HG03460 (cell line): ENCODE data around the gene RAB26.

Experiments
- ATAC-seq: cut with Tn5 transposase; IDR thresholded peaks from one replicate; pipeline ENCODE4 v1.9.1; 2021; ENCODE audit not compliant: unreplicated experiment

The RAB26 gene

GRCh38 chr16:2178321-2179106, 30.1 kb downstream of the RAB26 start:
- no peak for ATAC-seq

- ATAC-seq, result no peak
Observed at GRCh38 chr16:2179107-2179501, 30.7 kb downstream of the RAB26 start.

- no peak for ATAC-seq
Observed at GRCh38 chr16:2179576-2179975, 31.2 kb downstream of the RAB26 start.

- no peak for ATAC-seq
Observed at GRCh38 chr16:2180461-2180860, 32.0 kb downstream of the RAB26 start.

GRCh38 chr16:2180962-2181923, 32.8 kb downstream of the RAB26 start:
- ATAC-seq, result no peak

GRCh38 chr16:2181952-2182351, 33.5 kb downstream of the RAB26 start:
- ATAC-seq, result no peak

GRCh38 chr16:2183671-2184070, 35.2 kb downstream of the RAB26 start:
- no peak for ATAC-seq

- no peak for ATAC-seq
Observed at GRCh38 chr16:2184346-2184745, 35.9 kb downstream of the RAB26 start.

- no peak for ATAC-seq
Observed at GRCh38 chr16:2184962-2185361, 36.5 kb downstream of the RAB26 start.

GRCh38 chr16:2186064-2186463, 37.6 kb downstream of the RAB26 start:
- no peak for ATAC-seq

- ATAC-seq, result no peak
Observed at GRCh38 chr16:2186505-2186904, 38.1 kb downstream of the RAB26 start.

- ATAC-seq, result no peak
Observed at GRCh38 chr16:2187212-2187611, 38.8 kb downstream of the RAB26 start.

- ATAC-seq, result no peak
Observed at GRCh38 chr16:2188395-2188794, 40.0 kb downstream of the RAB26 start.

GRCh38 chr16:2189252-2189893, 40.9 kb downstream of the RAB26 start:
- ATAC-seq, result no peak

GRCh38 chr16:2190002-2190658, 41.7 kb downstream of the RAB26 start:
- no peak for ATAC-seq

- no peak for ATAC-seq
Observed at GRCh38 chr16:2190659-2191445, 42.4 kb downstream of the RAB26 start.

- no peak for ATAC-seq
Observed at GRCh38 chr16:2191446-2191706, 43.0 kb downstream of the RAB26 start.

GRCh38 chr16:2194166-2194834, 45.9 kb downstream of the RAB26 start:
- ATAC-seq, result no peak

GRCh38 chr16:2194852-2195321, 46.5 kb downstream of the RAB26 start:
- ATAC-seq, result no peak
